GM18951 (cell line): ENCODE measurements around the gene SLC27A1.
"Not testable (repeated sequence)": the region's sequence is repeated elsewhere in the genome, so short reads cannot be mapped to it uniquely, and the experiment has no call there.

ENCODE experiments used
- POLR2A ChIP-seq: IDR thresholded peaks from 4 replicates; pipeline ENCODE4 v1.6.1; 2011; ENCODE audit warnings: mild to moderate bottlenecking; ENCODE audit not compliant: insufficient read length, insufficient read depth; ENCODE audit errors: extremely low read depth
- in situ Hi-C: fragments of 300-500 bp; cut with MboI; formaldehyde crosslinking; loops from one replicate; pipeline ENCODE4 v1.12.0; 2022; ENCODE audit warnings: low sequenced_read_pairs, mixed read lengths, inconsistent platforms; ENCODE audit not compliant: unreplicated experiment

The SLC27A1 gene

DNA sequence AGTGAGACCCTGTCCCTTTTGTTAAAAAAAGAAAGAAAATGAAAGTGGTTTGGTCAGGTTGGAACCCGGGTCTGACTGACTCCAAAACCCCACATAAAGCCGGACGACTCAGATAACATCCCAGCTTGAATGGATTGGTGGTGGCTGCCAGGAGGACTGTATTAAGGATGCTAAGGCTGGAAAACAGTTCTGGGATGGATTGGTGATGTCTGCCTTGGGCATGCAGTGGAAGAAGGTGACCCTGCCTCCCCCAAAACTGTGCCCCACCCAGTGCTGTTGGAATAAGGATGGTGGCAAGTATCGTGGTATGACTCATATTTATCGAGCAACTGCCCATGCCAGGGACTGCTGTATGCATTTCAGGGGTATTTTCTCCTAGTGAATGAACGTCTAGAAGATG lies 66.6 kb downstream of the SLC27A1 start:
- TF ChIP-seq POLR2A = no peak
- in situ Hi-C loops = no loop called here

- no peak for TF ChIP-seq POLR2A
- in situ Hi-C loops = no loop called here
Measured at GRCh38 chr19:17538684-17539237, 68.4 kb downstream of the SLC27A1 start.

- peak; percentile 31 for TF ChIP-seq POLR2A
- in situ Hi-C loops = no loop called here
Measured at GRCh38 chr19:17539238-17540117, 69.2 kb downstream of the SLC27A1 start.

DNA sequence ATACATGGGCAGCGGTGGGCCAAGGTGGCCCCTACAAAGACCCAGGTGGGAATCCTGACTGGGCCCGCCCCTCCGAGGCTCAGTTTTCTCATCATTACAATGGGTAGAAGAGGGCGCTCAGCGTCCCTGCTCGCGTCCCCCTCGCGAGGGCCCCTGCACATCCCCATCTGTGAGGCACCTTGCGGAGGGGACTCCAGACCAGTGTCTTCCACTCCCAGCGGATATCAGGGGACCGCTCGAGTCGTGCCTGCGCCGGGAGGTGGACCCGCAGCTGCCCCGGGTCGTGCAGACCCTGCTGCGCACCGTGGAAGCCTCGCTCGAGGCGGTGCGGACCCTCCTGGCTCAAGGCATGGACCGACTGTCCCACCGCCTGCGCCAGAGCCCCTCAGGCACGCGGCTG lies 69.8 kb downstream of the SLC27A1 start:
- TF ChIP-seq POLR2A = no peak
- in situ Hi-C loops = no loop called here

DNA sequence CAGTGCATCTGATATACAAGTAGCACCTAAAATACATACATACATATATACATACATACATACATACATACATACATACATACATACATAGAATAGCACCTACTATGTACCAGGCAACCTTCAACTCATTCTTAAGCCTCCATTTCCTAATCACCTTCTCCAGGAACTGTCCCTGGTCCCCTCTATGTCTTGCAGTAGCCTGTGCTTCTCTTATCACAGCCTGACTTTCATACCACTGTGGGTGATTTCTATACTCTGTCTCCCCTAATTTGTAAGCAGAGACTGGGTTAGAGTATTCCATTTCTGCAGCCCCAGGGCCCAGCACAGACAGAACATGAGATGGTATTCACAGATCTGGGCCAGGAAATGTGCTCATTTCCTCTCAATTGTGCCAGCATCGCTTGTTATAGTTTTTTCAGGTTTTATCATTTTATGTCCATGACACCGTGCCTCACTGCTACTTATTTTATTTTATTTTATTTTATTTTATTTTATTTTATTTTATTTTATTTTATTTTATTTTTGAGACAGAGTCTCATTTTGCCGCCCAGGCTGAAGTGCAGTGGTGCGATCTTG lies 70.9 kb downstream of the SLC27A1 start:
- no peak for TF ChIP-seq POLR2A
- in situ Hi-C loops = no loop called here

GRCh38 chr19:17542042-17542441 lies 71.7 kb downstream of the SLC27A1 start:
- in situ Hi-C loops = no loop called here
- TF ChIP-seq POLR2A = no peak

DNA sequence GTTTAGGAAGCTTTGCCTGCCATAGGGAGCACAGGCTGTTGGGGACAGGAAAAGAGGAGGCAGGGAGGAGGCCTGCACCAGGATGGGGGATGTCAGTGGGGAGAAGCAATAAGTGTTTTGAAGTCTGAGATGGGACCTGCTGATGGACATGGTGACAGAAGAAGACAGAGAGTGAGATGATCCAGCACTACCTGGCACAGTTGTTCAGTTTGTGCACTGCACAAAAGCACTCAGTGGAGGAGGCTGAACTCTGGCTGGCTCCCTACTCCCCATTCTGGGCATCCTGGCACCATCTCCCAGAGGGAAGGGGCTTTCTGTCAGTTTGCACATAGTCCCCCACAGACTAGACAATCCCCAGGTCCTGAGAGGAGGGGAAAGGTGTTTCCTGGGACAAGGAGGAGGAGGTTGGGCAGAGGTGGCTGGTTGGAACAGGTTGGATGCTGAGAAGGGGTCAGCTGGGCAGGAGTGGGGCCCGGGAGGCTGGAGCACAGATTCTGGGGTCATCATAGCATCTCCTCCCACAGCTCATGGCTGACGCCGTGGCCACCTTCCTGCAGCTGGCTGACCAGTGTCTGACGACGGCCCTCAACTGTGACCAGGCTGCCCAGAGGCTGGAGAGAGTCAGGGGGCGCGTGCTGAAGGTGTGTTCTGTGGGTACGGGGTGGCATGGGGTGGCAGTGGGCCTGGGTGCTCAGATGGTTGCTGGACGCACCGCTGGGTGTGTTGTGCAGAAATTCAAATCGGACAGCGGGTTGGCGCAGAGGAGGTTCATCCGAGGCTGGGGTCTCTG lies 72.7 kb downstream of the SLC27A1 start:
- TF ChIP-seq POLR2A = no peak
- in situ Hi-C loops = no loop called here

GRCh38 chr19:17543986-17544385 lies 73.7 kb downstream of the SLC27A1 start:
- TF ChIP-seq POLR2A = no peak
- in situ Hi-C loops = no loop called here

- no peak for TF ChIP-seq POLR2A
- in situ Hi-C loops = no loop called here
Measured at GRCh38 chr19:17544418-17544817, 74.1 kb downstream of the SLC27A1 start.

DNA sequence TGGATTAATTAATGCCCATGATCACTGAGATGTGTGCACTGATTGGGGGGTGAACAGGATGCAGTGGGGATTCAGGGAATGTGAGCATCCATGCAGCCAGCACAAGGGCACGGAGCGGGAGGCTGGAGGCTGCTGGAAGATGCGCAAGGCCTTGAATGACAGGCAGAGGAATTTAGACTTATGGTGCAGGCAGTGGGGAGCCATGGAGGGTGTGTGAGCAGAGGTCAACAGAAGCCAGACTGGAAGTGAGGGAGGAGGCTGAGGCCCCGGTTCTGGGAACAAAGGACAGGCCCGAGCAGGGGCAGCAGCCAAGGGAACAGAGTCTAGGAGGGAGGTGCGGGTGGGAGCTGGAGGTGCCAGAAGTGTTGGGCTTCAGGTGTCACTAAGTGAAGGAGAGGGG lies 77.8 kb downstream of the SLC27A1 start:
- TF ChIP-seq POLR2A = no peak

GRCh38 chr19:17549085-17549740 lies 78.9 kb downstream of the SLC27A1 start:
- in situ Hi-C loops = no loop called here
- no peak for TF ChIP-seq POLR2A

More for the DNA sequence above, 77.8 kb downstream of the SLC27A1 start:
- in situ Hi-C loops = no loop called here

GRCh38 chr19:17550076-17550667 lies 79.8 kb downstream of the SLC27A1 start:
- in situ Hi-C loops = no loop called here
- no peak for TF ChIP-seq POLR2A

- in situ Hi-C loops = not testable (repeated sequence)
Measured at GRCh38 chr19:17552735-17553134, 82.4 kb downstream of the SLC27A1 start.

- no peak for TF ChIP-seq POLR2A
- in situ Hi-C loops = no loop called here
Measured at GRCh38 chr19:17553256-17553655, 82.9 kb downstream of the SLC27A1 start.
